Loucy (cell line): ENCODE measurements around the gene HERC3.

Source experiments
- EZH2phosphoT487 ChIP-seq: fragments of 200-600 bp; IDR thresholded peaks from 2 replicates; pipeline ENCODE4 v1.6.1; 2018; ENCODE audit warnings: antibody characterized with exemption, mild to moderate bottlenecking, moderate library complexity, borderline replicate concordance
- TF ChIP-seq, protein P1 (sequence below): fragments of 200-600 bp; sonication (generic); conservative IDR thresholded peaks from 2 replicates; pipeline ENCODE4 v1.5.1; 2014; ENCODE audit warnings: mild to moderate bottlenecking, antibody characterized with exemption, low read length

DNA sequence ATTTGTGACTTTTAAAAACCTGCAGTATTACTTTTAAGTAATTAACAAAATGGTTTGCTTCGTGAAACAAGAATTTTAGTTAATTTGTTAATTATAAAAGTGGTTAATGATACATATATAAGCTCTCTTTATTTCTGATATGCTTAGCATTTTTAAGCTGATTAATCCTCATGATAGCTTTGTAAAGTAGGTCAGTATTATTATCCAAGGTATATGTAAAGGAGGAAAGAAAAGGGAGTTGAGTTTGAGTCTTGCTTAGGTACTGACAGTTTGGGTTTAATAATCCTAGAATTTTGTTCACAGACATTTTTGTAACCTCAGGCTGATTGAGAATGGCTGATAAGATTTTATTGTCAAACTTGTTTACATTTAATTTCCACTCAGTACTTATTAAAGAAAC, 21.8 kb downstream of the HERC3 start:
- no peak for TF ChIP-seq EZH2phosphoT487
- TF ChIP-seq, protein P1, sequence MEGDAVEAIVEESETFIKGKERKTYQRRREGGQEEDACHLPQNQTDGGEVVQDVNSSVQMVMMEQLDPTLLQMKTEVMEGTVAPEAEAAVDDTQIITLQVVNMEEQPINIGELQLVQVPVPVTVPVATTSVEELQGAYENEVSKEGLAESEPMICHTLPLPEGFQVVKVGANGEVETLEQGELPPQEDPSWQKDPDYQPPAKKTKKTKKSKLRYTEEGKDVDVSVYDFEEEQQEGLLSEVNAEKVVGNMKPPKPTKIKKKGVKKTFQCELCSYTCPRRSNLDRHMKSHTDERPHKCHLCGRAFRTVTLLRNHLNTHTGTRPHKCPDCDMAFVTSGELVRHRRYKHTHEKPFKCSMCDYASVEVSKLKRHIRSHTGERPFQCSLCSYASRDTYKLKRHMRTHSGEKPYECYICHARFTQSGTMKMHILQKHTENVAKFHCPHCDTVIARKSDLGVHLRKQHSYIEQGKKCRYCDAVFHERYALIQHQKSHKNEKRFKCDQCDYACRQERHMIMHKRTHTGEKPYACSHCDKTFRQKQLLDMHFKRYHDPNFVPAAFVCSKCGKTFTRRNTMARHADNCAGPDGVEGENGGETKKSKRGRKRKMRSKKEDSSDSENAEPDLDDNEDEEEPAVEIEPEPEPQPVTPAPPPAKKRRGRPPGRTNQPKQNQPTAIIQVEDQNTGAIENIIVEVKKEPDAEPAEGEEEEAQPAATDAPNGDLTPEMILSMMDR = no peak
